PFSK-1 (cell line): ENCODE data around the gene RPA3.

Source experiments
- FOXP2 ChIP-seq: optimal IDR thresholded peaks from 2 replicates; pipeline ENCODE3; 2011; ENCODE audit warnings: borderline replicate concordance, control low read depth, inconsistent platforms; ENCODE audit not compliant: insufficient read depth; ENCODE audit errors: extremely low read length, extremely low read depth
- POLR2AphosphoS5 ChIP-seq: IDR thresholded peaks from 2 replicates; pipeline ENCODE4 v1.6.1; 2012; ENCODE audit warnings: low read depth, mild to moderate bottlenecking, control low read depth, low read length, moderate library complexity
- REST ChIP-seq, 2 experiments: IDR thresholded peaks; 2 replicates each; pipeline versions ENCODE4 v1.6.1 to v1.8.0; 2011 to 2012; ENCODE audit warnings: low read depth in 2 of 2, low read length in 2 of 2, control low read depth in 1 of 2, inconsistent platforms in 1 of 2, mild to moderate bottlenecking in 1 of 2, moderate library complexity in 1 of 2; ENCODE audit not compliant: insufficient read depth in 1 of 2
- SIN3A ChIP-seq: IDR thresholded peaks from 2 replicates; pipeline ENCODE4 v1.6.1; 2012; ENCODE audit warnings: mild to moderate bottlenecking, low read length, moderate library complexity, borderline replicate concordance; ENCODE audit not compliant: insufficient read depth
- TAF1 ChIP-seq: IDR thresholded peaks from 2 replicates; pipeline ENCODE4 v1.6.1; 2012; ENCODE audit warnings: low read length, control low read depth, borderline replicate concordance; ENCODE audit not compliant: insufficient read depth

The RPA3 gene

GRCh38 chr7:7740037-7740355, 21.6 kb upstream of the RPA3 start:
- no peak for TF ChIP-seq POLR2AphosphoS5
- no peak for TF ChIP-seq FOXP2
- TF ChIP-seq TAF1 = no peak
- no peak for TF ChIP-seq REST (IDR thresholded peaks at IDR 0.05; ENCODE audit: insufficient read depth in 1 of 2, low read depth in 2 of 2, low read length in 2 of 2)
- TF ChIP-seq SIN3A = no peak

- no peak for TF ChIP-seq SIN3A
- TF ChIP-seq REST (IDR thresholded peaks at IDR 0.05; ENCODE audit: insufficient read depth in 1 of 2, low read depth in 2 of 2, low read length in 2 of 2) = no peak
- no peak for TF ChIP-seq FOXP2
- TF ChIP-seq POLR2AphosphoS5 = no peak
- no peak for TF ChIP-seq TAF1
These were observed 21.0 kb upstream of the RPA3 start for GRCh38 chr7:7739204-7740036.

- TF ChIP-seq FOXP2 (no peak), REST (IDR thresholded peaks at IDR 0.05; ENCODE audit: insufficient read depth in 1 of 2, low read depth in 2 of 2, low read length in 2 of 2) (no peak), POLR2AphosphoS5 (no peak), SIN3A (no peak), TAF1 (no peak)
These were observed 20.2 kb upstream of the RPA3 start for GRCh38 chr7:7738622-7739021.

- TF ChIP-seq REST (IDR thresholded peaks at IDR 0.05; ENCODE audit: insufficient read depth in 1 of 2, low read depth in 2 of 2, low read length in 2 of 2) (no peak), SIN3A (no peak), POLR2AphosphoS5 (no peak), FOXP2 (no peak)
These were observed 19.8 kb upstream of the RPA3 start for GRCh38 chr7:7738177-7738576.
